GM06990 (cell line): ENCODE data around the gene FAM219A.

Experiments
- DNase-seq: peaks from one replicate; pipeline ENCODE4 v3.0.0-alpha.2; 2011; ENCODE audit not compliant: insufficient read length; ENCODE audit errors: extremely low read depth
- H3K27me3 ChIP-seq: replicated peaks from 2 replicates; pipeline ENCODE4 v1.6.0; 2011; ENCODE audit warnings: low read length; ENCODE audit not compliant: control insufficient read depth, insufficient read depth
- H3K36me3 ChIP-seq: 2 replicates; pipeline ENCODE4 v1.5.1; 2011; ENCODE audit warnings: low read length; ENCODE audit not compliant: control insufficient read depth, insufficient read depth
- H3K4me3 ChIP-seq: replicated peaks from 2 replicates; pipeline ENCODE4 v1.5.1; 2011; ENCODE audit warnings: low read depth, mild to moderate bottlenecking, control low read depth, low read length
- TF ChIP-seq, protein P1 (sequence below): IDR thresholded peaks from 2 replicates; pipeline ENCODE4 v1.5.1; 2011; ENCODE audit warnings: low read length, control low read depth, mild to moderate bottlenecking, inconsistent platforms; ENCODE audit not compliant: insufficient read depth, poor library complexity, severe bottlenecking

The FAM219A gene

DNA sequence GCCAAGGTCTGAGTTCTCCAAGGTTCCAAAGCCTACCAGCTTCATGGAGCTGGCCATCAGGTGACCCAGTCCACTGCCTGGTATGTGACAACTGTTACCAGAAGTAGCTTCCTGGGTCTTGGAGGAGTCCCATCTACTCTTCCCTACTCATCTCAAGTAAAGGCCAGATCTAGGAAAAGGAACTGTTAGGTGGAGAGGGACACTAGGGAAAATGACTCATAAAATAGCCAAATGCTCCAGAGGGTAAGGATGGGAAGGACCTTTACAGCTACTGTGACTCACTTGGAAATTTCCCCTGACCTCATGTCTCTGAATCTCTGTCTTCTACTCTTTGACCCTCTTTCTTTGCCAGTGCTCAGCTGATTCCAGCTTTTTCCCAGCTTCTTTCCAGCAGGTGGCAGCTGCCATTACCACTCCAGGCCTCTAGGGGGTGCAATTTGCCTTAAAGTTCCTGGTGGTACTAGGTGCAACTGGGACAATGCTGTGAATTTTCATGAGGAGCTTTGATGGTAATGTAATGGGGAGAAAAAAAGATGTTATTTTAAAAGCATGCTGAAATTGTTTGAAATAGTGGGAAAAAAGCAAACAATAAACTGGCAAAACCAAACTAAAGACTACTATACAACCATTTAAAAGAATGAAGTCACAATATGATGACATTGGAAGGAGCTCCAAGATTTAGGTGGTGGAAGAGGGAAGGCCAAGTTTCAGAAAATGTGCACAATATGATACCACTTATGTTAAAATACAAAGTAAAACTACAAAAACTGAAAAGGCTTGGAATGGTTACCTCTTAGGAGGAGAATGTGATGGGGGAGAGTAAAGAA lies 54.6 kb downstream of the FAM219A start:
- no peaks in the 10 kb centered on the region; the same call in 1 of the 2 replicates for H3K27me3 ChIP-seq
- H3K4me3 ChIP-seq = no peak overlapping the region

GRCh38 chr9:34400686-34401602 lies 57.4 kb downstream of the FAM219A start:
- H3K27me3 ChIP-seq = no peaks in the 10 kb centered on the region; the same call in none of the 2 replicates
- H3K36me3 ChIP-seq = no peaks in the 10 kb centered on the region
- TF ChIP-seq, protein P1, sequence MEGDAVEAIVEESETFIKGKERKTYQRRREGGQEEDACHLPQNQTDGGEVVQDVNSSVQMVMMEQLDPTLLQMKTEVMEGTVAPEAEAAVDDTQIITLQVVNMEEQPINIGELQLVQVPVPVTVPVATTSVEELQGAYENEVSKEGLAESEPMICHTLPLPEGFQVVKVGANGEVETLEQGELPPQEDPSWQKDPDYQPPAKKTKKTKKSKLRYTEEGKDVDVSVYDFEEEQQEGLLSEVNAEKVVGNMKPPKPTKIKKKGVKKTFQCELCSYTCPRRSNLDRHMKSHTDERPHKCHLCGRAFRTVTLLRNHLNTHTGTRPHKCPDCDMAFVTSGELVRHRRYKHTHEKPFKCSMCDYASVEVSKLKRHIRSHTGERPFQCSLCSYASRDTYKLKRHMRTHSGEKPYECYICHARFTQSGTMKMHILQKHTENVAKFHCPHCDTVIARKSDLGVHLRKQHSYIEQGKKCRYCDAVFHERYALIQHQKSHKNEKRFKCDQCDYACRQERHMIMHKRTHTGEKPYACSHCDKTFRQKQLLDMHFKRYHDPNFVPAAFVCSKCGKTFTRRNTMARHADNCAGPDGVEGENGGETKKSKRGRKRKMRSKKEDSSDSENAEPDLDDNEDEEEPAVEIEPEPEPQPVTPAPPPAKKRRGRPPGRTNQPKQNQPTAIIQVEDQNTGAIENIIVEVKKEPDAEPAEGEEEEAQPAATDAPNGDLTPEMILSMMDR = no peak
- no peak overlapping the region for H3K4me3 ChIP-seq
- no peak for DNase-seq

More for the DNA sequence above, 54.6 kb downstream of the FAM219A start:
- TF ChIP-seq, protein P1 = peak; percentile 98
- no peak for DNase-seq
- no peaks in the 10 kb centered on the region for H3K36me3 ChIP-seq

DNA sequence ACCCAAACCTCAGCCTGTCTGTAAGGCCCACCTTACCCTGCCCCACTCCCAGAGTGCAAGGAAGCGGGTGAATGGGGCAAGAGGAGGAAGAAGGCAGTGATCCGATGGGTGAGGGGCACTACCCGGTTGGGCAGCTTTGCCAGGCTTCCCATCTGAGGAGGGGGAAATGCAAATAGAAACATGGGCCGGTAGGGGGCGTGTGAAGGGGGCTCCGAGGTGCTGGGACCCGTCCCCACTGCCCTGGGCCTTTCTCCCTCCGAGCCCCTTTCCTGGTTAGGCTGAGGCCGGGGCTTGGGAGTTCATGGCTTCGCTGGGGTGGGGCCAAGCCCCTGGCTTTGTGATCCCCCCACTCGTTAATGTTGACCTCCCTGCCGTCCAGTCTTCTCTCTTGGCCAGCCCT lies 58.1 kb downstream of the FAM219A start:
- TF ChIP-seq, protein P1 = peak; percentile 20
- Histone ChIP-seq H3K4me3 (no peak overlapping the region), H3K27me3 (no peaks in the 10 kb centered on the region; the same call in none of the 2 replicates), H3K36me3 (no peaks in the 10 kb centered on the region)
- DNase-seq = no peak

DNA sequence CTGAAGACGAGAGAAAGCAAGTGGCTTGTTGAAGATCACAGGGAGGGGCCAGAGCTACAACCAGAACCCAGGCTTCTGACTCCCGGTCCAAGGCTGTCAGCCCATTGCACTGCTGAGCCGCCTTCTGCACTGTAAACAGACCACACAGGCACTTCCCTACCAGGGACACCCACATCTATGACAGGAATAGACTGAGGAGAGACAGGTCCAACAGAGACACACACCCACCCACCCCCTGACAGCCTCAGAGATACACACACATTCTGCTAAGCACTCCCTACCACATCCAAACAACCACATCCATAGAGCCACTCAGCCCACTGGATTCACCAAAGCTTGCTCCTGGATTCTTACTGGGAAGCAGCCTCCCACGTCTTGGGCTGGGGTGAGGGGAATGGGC lies 58.6 kb downstream of the FAM219A start:
- H3K27me3 ChIP-seq = no peaks in the 10 kb centered on the region; the same call in none of the 2 replicates
- TF ChIP-seq, protein P1 = no peak
- no peak overlapping the region for H3K4me3 ChIP-seq
- H3K36me3 ChIP-seq = no peaks in the 10 kb centered on the region
- DNase-seq = no peak

GRCh38 chr9:34398875-34399274 lies 59.5 kb downstream of the FAM219A start:
- no peaks in the 10 kb centered on the region; the same call in none of the 2 replicates for H3K27me3 ChIP-seq
- TF ChIP-seq, protein P1 = no peak
- DNase-seq = no peak
- no peak overlapping the region for H3K4me3 ChIP-seq
- H3K36me3 ChIP-seq = no peaks in the 10 kb centered on the region
